ENCODE results near the gene SLC9A8. TPM values are rescaled to one million over a fixed set of nuclear protein-coding genes. Genes with fewer than 3 reads are reported as not detected.

SLC9A8 gene
- total RNA-seq, 1 donor from 2014 or later, result 4.4 TPM

GRCh38 chr20:49865559-49865958 is 52.9 kb downstream of the SLC9A8 start:
- ATAC-seq, result no peak
- intact Hi-C loops (cut with micrococcal nuclease), result no loop called here
- no peak for DNase-seq

- ATAC-seq (no peak), DNase-seq (no peak)
- intact Hi-C loops (cut with micrococcal nuclease), result no loop called here
These were observed 53.4 kb downstream of the SLC9A8 start for GRCh38 chr20:49866051-49866450.

GRCh38 chr20:49867453-49868215 is 55.0 kb downstream of the SLC9A8 start:
- intact Hi-C loops (cut with micrococcal nuclease), result no loop called here
- ATAC-seq, result no peak
- no peak for DNase-seq

GRCh38 chr20:49868538-49868937 is 55.9 kb downstream of the SLC9A8 start:
- DNase-seq, result no peak
- intact Hi-C loops (cut with micrococcal nuclease), result no loop called here
- ATAC-seq, result no peak

- ATAC-seq, result no peak
- DNase-seq, result no peak
- intact Hi-C loops (cut with micrococcal nuclease), result no loop called here
These were observed 56.3 kb downstream of the SLC9A8 start for GRCh38 chr20:49868964-49869363.

GRCh38 chr20:49870261-49870660 is 57.6 kb downstream of the SLC9A8 start:
- ATAC-seq, result no peak
- intact Hi-C loops (cut with micrococcal nuclease), result no loop called here

GRCh38 chr20:49871391-49871948 is 58.8 kb downstream of the SLC9A8 start:
- intact Hi-C loops (cut with micrococcal nuclease), result no loop called here
- no peak for ATAC-seq
- no peak for DNase-seq

More at GRCh38 chr20:49870261-49870660, 57.6 kb downstream of the SLC9A8 start:
- DNase-seq, result no peak

- ATAC-seq, result no peak
- intact Hi-C loops (cut with micrococcal nuclease), result no loop called here
- no peak for DNase-seq
These were observed 59.4 kb downstream of the SLC9A8 start for GRCh38 chr20:49872056-49872455.

GRCh38 chr20:49874696-49875095 is 62.1 kb downstream of the SLC9A8 start:
- intact Hi-C loops (cut with micrococcal nuclease), result no loop called here
- DNase-seq (no peak), ATAC-seq (no peak)

- ATAC-seq, result no peak
- DNase-seq, result no peak
- intact Hi-C loops (cut with micrococcal nuclease), result no loop called here
These were observed 64.8 kb downstream of the SLC9A8 start for GRCh38 chr20:49877386-49877921.

- ATAC-seq (no peak), DNase-seq (no peak)
- intact Hi-C loops (cut with micrococcal nuclease), result no loop called here
These were observed 66.3 kb downstream of the SLC9A8 start for GRCh38 chr20:49878977-49879376.

- ATAC-seq (peak; percentile 46), DNase-seq (no peak)
- intact Hi-C loops (cut with micrococcal nuclease), result no loop called here
These were observed 67.5 kb downstream of the SLC9A8 start for GRCh38 chr20:49880177-49880576.

- intact Hi-C loops (cut with micrococcal nuclease), result no loop called here
- DNase-seq (no peak), ATAC-seq (no peak)
These were observed 68.3 kb downstream of the SLC9A8 start for GRCh38 chr20:49880724-49881445.

- intact Hi-C loops (cut with micrococcal nuclease), result no loop called here
- ATAC-seq (no peak), DNase-seq (no peak)
These were observed 69.7 kb downstream of the SLC9A8 start for GRCh38 chr20:49882171-49882970.

- intact Hi-C loops (cut with micrococcal nuclease), result no loop called here
- DNase-seq (no peak), ATAC-seq (no peak)
These were observed 70.7 kb downstream of the SLC9A8 start for GRCh38 chr20:49883246-49883802.

- ATAC-seq (no peak), DNase-seq (no peak)
- intact Hi-C loops (cut with micrococcal nuclease), result no loop called here
These were observed 73.1 kb downstream of the SLC9A8 start for GRCh38 chr20:49885558-49886332.

GRCh38 chr20:49886571-49887213 is 74.1 kb downstream of the SLC9A8 start:
- DNase-seq (no peak), ATAC-seq (no peak)
- intact Hi-C loops (cut with micrococcal nuclease), result no loop called here

All from left ventricle myocardium superior (tissue), 1 donor.